ENCODE data around the gene DYRK4.

Gene DYRK4

GRCh38 chr12:4563336-4563735 lies 1.3 kb downstream of the DYRK4 start:
- no peak for DNase-seq (ENCODE audit: low read depth in 2 of 2)

- DNase-seq (ENCODE audit: low read depth in 2 of 2) = no peak
These were observed 2.8 kb downstream of the DYRK4 start for GRCh38 chr12:4564818-4565217.

- no peak for DNase-seq (ENCODE audit: low read depth in 2 of 2)
These were observed 4.5 kb downstream of the DYRK4 start for GRCh38 chr12:4566474-4566873.

GRCh38 chr12:4567073-4567881 lies 5.3 kb downstream of the DYRK4 start:
- DNase-seq (ENCODE audit: low read depth in 2 of 2) = no peak

GRCh38 chr12:4569261-4569660 lies 7.3 kb downstream of the DYRK4 start:
- DNase-seq (ENCODE audit: low read depth in 2 of 2) = no peak

- no peak for DNase-seq (ENCODE audit: low read depth in 2 of 2)
These were observed 10.7 kb downstream of the DYRK4 start for GRCh38 chr12:4572680-4573079.

GRCh38 chr12:4579305-4580102 lies 17.5 kb downstream of the DYRK4 start:
- DNase-seq (ENCODE audit: low read depth in 2 of 2) = no peak

GRCh38 chr12:4580281-4580688 lies 18.3 kb downstream of the DYRK4 start:
- DNase-seq (ENCODE audit: low read depth in 2 of 2) = no peak

- DNase-seq (ENCODE audit: low read depth in 2 of 2) = no peak
These were observed 22.3 kb downstream of the DYRK4 start for GRCh38 chr12:4584281-4584680.

GRCh38 chr12:4584896-4585295 lies 22.9 kb downstream of the DYRK4 start:
- DNase-seq (ENCODE audit: low read depth in 2 of 2) = no peak

- no peak for DNase-seq (ENCODE audit: low read depth in 2 of 2)
These were observed 24.5 kb downstream of the DYRK4 start for GRCh38 chr12:4586500-4586899.

- DNase-seq (ENCODE audit: low read depth in 2 of 2) = no peak
These were observed 25.1 kb downstream of the DYRK4 start for GRCh38 chr12:4587108-4587507.

GRCh38 chr12:4588916-4589315 lies 26.9 kb downstream of the DYRK4 start:
- no peak for DNase-seq (ENCODE audit: low read depth in 2 of 2)

GRCh38 chr12:4589941-4590340 lies 27.9 kb downstream of the DYRK4 start:
- DNase-seq (ENCODE audit: low read depth in 2 of 2) = no peak

GRCh38 chr12:4591180-4591687 lies 29.2 kb downstream of the DYRK4 start:
- DNase-seq (ENCODE audit: low read depth in 2 of 2) = no peak

GRCh38 chr12:4595881-4596280 lies 33.9 kb downstream of the DYRK4 start:
- no peak for DNase-seq (ENCODE audit: low read depth in 2 of 2)

- DNase-seq (ENCODE audit: low read depth in 2 of 2) = no peak
These were observed 41.4 kb downstream of the DYRK4 start for GRCh38 chr12:4603421-4603820.

- no peak for DNase-seq (ENCODE audit: low read depth in 2 of 2)
These were observed 41.9 kb downstream of the DYRK4 start for GRCh38 chr12:4603946-4604345.

GRCh38 chr12:4604684-4605193 lies 42.7 kb downstream of the DYRK4 start:
- peak; percentile 60 to 63 for DNase-seq (ENCODE audit: low read depth in 2 of 2)

GRCh38 chr12:4607056-4607455 lies 45.0 kb downstream of the DYRK4 start:
- no peak for DNase-seq (ENCODE audit: low read depth in 2 of 2)

- no peak for DNase-seq (ENCODE audit: low read depth in 2 of 2)
These were observed 47.1 kb downstream of the DYRK4 start for GRCh38 chr12:4609071-4609470.

GRCh38 chr12:4610481-4610880 lies 48.5 kb downstream of the DYRK4 start:
- DNase-seq (ENCODE audit: low read depth in 2 of 2) = no peak

GRCh38 chr12:4615667-4616066 lies 53.7 kb downstream of the DYRK4 start:
- no peak for DNase-seq (ENCODE audit: low read depth in 2 of 2)
